H1 (cell line): ENCODE data around the gene CNOT1. TPM values are rescaled to one million over a fixed set of nuclear protein-coding genes. Genes with fewer than 3 reads are reported as not detected.
A peak's percentile ranks its signal among the peaks of the same experiment; 100 is the strongest.

Experiments
- CTCF ChIA-PET: fragments of 300-600 bp; sonication (Branson Sonifier 250); formaldehyde crosslinking; loops from one replicate; lab custom pipeline; 2021; ENCODE audit not compliant: partially characterized antibody; lab: Charles Lee
- POLR2A ChIA-PET: fragments of 300-600 bp; sonication (Branson Sonifier 250); formaldehyde crosslinking; loops from one replicate; lab custom pipeline; 2021; ENCODE audit warnings: inconsistent platforms; ENCODE audit not compliant: partially characterized antibody; lab: Charles Lee
- DNase-seq, 2 experiments: peaks; one replicate each; pipeline versions ENCODE4 v3.0.0 to v3.0.0-alpha.2; 2010 to 2022; ENCODE audit warnings: low spot score in 2 of 2, low read depth in 1 of 2, mixed read lengths in 1 of 2
- FAIRE-seq: peaks from 2 replicates; lab custom pipeline; 2011; peaks lifted over from hg19 to GRCh38; lab: Jason Lieb, UNC
- H2AFZ ChIP-seq: 2 replicates; pipeline ENCODE4 v1.8.1; 2012; ENCODE audit warnings: low read length, inconsistent platforms
- H2AK5ac ChIP-seq: 2 replicates; pipeline ENCODE4 v1.6.1; 2013; ENCODE audit warnings: low read depth, low read length
- H2BK120ac ChIP-seq: replicated peaks from 2 replicates; pipeline ENCODE3; 2013; ENCODE audit warnings: low read depth, low read length, inconsistent platforms
- H2BK12ac ChIP-seq: 2 replicates; pipeline ENCODE4 v1.6.1; 2013; ENCODE audit warnings: low read depth, low read length
- H2BK15ac ChIP-seq: 2 replicates; pipeline ENCODE4 v1.6.1; 2013; ENCODE audit warnings: low read length
- H2BK20ac ChIP-seq: 2 replicates; pipeline ENCODE4 v1.6.1; 2013; ENCODE audit warnings: low read length
- H2BK5ac ChIP-seq: 2 replicates; pipeline ENCODE4 v1.6.1; 2013; ENCODE audit warnings: low read depth, low read length
- H3K14ac ChIP-seq: 2 replicates; pipeline ENCODE4 v1.6.1; 2013; ENCODE audit warnings: inconsistent platforms; ENCODE audit not compliant: insufficient read length
- H3K18ac ChIP-seq: 2 replicates; pipeline ENCODE4 v1.6.1; 2013; ENCODE audit warnings: low read length; ENCODE audit errors: extremely low read depth
- H3K23ac ChIP-seq: 2 replicates; pipeline ENCODE4 v1.6.1; 2013; ENCODE audit warnings: inconsistent platforms; ENCODE audit not compliant: insufficient read length
- H3K23me2 ChIP-seq: 2 replicates; pipeline ENCODE4 v1.6.1; 2013; ENCODE audit warnings: low read depth, low read length
- H3K27ac ChIP-seq: 2 replicates; pipeline ENCODE4 v1.6.1; 2011; ENCODE audit warnings: low read depth, low read length, inconsistent platforms
- H3K27me3 ChIP-seq, 4 experiments: replicated peaks in 1 of 4; 1 replicate in 1 of 4; 2 replicates in 3 of 4; pipeline versions ENCODE4 v1.6.1 to v1.8.1; 2011 to 2013; ENCODE audit warnings: low read length in 3 of 4, mild to moderate bottlenecking in 3 of 4, inconsistent platforms in 2 of 4, mixed read lengths in 2 of 4, moderate library complexity in 1 of 4; ENCODE audit not compliant: control insufficient read depth in 3 of 4, insufficient read depth in 3 of 4; ENCODE audit errors: extremely low read depth in 1 of 4
- H3K36me3 ChIP-seq, 4 experiments: 2 replicates each; pipeline versions ENCODE4 v1.6.1 to v1.8.1; 2011 to 2013; ENCODE audit warnings: mild to moderate bottlenecking in 4 of 4, low read length in 3 of 4, moderate library complexity in 2 of 4, control low read depth in 1 of 4, inconsistent platforms in 1 of 4; ENCODE audit not compliant: insufficient read depth in 4 of 4, control insufficient read depth in 2 of 4
- H3K4ac ChIP-seq: replicated peaks from 2 replicates; pipeline ENCODE3; 2013; ENCODE audit warnings: low read length, low read depth, mixed read lengths, inconsistent platforms; ENCODE audit not compliant: insufficient read length
- H3K4me1 ChIP-seq, 4 experiments: replicated peaks in 1 of 4; 1 replicate in 1 of 4; 2 replicates in 3 of 4; pipeline versions ENCODE4 v1.6.1 to v1.8.1; 2011 to 2013; ENCODE audit warnings: low read length in 3 of 4, inconsistent platforms in 2 of 4, mixed read lengths in 1 of 4; ENCODE audit not compliant: insufficient read depth in 4 of 4, control insufficient read depth in 3 of 4
- H3K4me2 ChIP-seq, 2 experiments: 2 replicates each; pipeline versions ENCODE4 v1.6.1 to v1.8.1; 2011 to 2013; ENCODE audit warnings: low read depth in 2 of 2, low read length in 2 of 2, control low read depth in 1 of 2, inconsistent platforms in 1 of 2, mild to moderate bottlenecking in 1 of 2; ENCODE audit not compliant: insufficient read depth in 1 of 2
- H3K4me3 ChIP-seq, 4 experiments: fragments of 200-600, 300-600 bp in 1 of 4; sonication (generic), shearing (Covaris generic), sonication (Bioruptor Twin) in 1 of 4; 2 replicates each; pipeline versions ENCODE4 v1.5.1 to v1.8.1; 2011 to 2016; ENCODE audit warnings: low read length in 4 of 4, low read depth in 3 of 4, control low read depth in 2 of 4, inconsistent platforms in 2 of 4, mild to moderate bottlenecking in 2 of 4, mixed read lengths in 1 of 4, moderate library complexity in 1 of 4; ENCODE audit not compliant: insufficient read depth in 2 of 4; ENCODE audit errors: extremely low read depth in 1 of 4
- H3K56ac ChIP-seq: replicated peaks from 2 replicates; pipeline ENCODE3; 2013; ENCODE audit warnings: low read depth, mild to moderate bottlenecking, mixed read lengths, low read length, inconsistent platforms; ENCODE audit not compliant: insufficient read length
- H3K79me1 ChIP-seq: 2 replicates; pipeline ENCODE4 v1.6.1; 2013; ENCODE audit warnings: low read depth, low read length, control low read depth
- H3K79me2 ChIP-seq, 2 experiments: 2 replicates each; pipeline versions ENCODE4 v1.6.1 to v1.8.1; 2012 to 2013; ENCODE audit warnings: low read length in 2 of 2, mild to moderate bottlenecking in 2 of 2, inconsistent platforms in 1 of 2; ENCODE audit not compliant: insufficient read depth in 2 of 2, control insufficient read depth in 1 of 2
- H3K9ac ChIP-seq, 4 experiments: replicated peaks in 1 of 4; 1 replicate in 1 of 4; 2 replicates in 3 of 4; pipeline versions ENCODE4 v1.6.1 to v1.8.1; 2011 to 2013; ENCODE audit warnings: low read depth in 3 of 4, low read length in 3 of 4, control low read depth in 2 of 4, mild to moderate bottlenecking in 2 of 4, moderate library complexity in 2 of 4, inconsistent platforms in 1 of 4; ENCODE audit errors: extremely low read depth in 1 of 4
- H3K9me3 ChIP-seq, 2 experiments: 2 replicates each; pipeline versions ENCODE4 v1.6.1 to v1.8.1; 2012 to 2013; ENCODE audit warnings: mild to moderate bottlenecking in 2 of 2, moderate library complexity in 2 of 2, control low read depth in 1 of 2, inconsistent platforms in 1 of 2, low read depth in 1 of 2, low read length in 1 of 2, mixed read lengths in 1 of 2; ENCODE audit not compliant: insufficient read depth in 2 of 2
- H4K20me1 ChIP-seq, 2 experiments: replicated peaks in 1 of 2; 2 replicates each; pipeline versions ENCODE3 to v1.8.1; 2011 to 2013; ENCODE audit warnings: inconsistent platforms in 2 of 2, low read length in 2 of 2, mild to moderate bottlenecking in 1 of 2; ENCODE audit not compliant: insufficient read depth in 2 of 2, control insufficient read depth in 1 of 2
- H4K5ac ChIP-seq: 2 replicates; pipeline ENCODE4 v1.6.1; 2013; ENCODE audit warnings: low read length, low read depth, mixed read lengths, inconsistent platforms; ENCODE audit not compliant: insufficient read length
- H4K8ac ChIP-seq: 2 replicates; pipeline ENCODE4 v1.8.0; 2013; ENCODE audit warnings: mild to moderate bottlenecking, moderate library complexity, low read length, inconsistent platforms; ENCODE audit not compliant: insufficient read depth; ENCODE audit errors: extremely low read depth
- H4K91ac ChIP-seq: replicated peaks from 2 replicates; pipeline ENCODE3; 2013; ENCODE audit warnings: low read length, mixed read lengths, inconsistent platforms; ENCODE audit not compliant: insufficient read length
- E2F6 ChIP-seq: IDR thresholded peaks from 2 replicates; pipeline ENCODE4 v1.6.1; 2012; ENCODE audit warnings: inconsistent platforms
- FOSL1 ChIP-seq: IDR thresholded peaks from 2 replicates; pipeline ENCODE4 v1.6.1; 2011; ENCODE audit warnings: mild to moderate bottlenecking, low read depth, low read length, moderate library complexity; ENCODE audit not compliant: insufficient read depth
- POLR2AphosphoS5 ChIP-seq: IDR thresholded peaks from 2 replicates; pipeline ENCODE4 v1.6.1; 2011; ENCODE audit warnings: low read depth, low read length
- RAD21 ChIP-seq, 2 experiments: IDR thresholded peaks in 1 of 2; conservative IDR thresholded peaks in 1 of 2; 2 replicates each; pipeline ENCODE4 v1.6.1; 2011; ENCODE audit warnings: low read depth in 2 of 2, low read length in 2 of 2, improper control_type of control experiment in 1 of 2, inconsistent platforms in 1 of 2, mild to moderate bottlenecking in 1 of 2, moderate library complexity in 1 of 2
- SP1 ChIP-seq: IDR thresholded peaks from 2 replicates; pipeline ENCODE4 v1.6.1; 2011; ENCODE audit warnings: low read depth, low read length
- WGBS, 2 experiments: shearing (Covaris generic) in 1 of 2; methylation state at CpG; one replicate each; pipeline versions ENCODE4 v1.1.6 to v1.1.7; 2013 to 2015; ENCODE audit warnings: low lambda C conversion rate in 2 of 2, mixed read lengths in 2 of 2, inconsistent platforms in 1 of 2, low coverage in 1 of 2, missing lambda C conversion rate in 1 of 2; ENCODE audit not compliant: insufficient replicate concordance in 2 of 2, insufficient coverage in 1 of 2, insufficient read length in 1 of 2; ENCODE audit errors: extremely low coverage in 1 of 2, missing lambda C conversion rate in 1 of 2; 5-methylcytosine and 5-hydroxymethylcytosine counted together
- polyA plus RNA-seq, 7 experiments: library from polyadenylated mRNA; depleted of rRNA in 3 of 7; stranded (reverse) in 5 of 7; unstranded in 2 of 7; fragments of >200 nt in 5 of 7; fragments of 200-250 nt in 2 of 7; gene quantifications; 1 replicate in 5 of 7; 2 replicates in 1 of 7; 4 replicates in 1 of 7; pipeline versions ENCODE4 v1.2.1 to v1.2.3, GENCODE V29; 2011 to 2013; ENCODE audit warnings: missing spikeins in 2 of 7, mixed read lengths in 2 of 7
- total RNA-seq: library from RNA; stranded (reverse); fragmentation: NEBNext Ultra II Directional; extraction: Animal tissue kit (Norgen Biotek cat#: 25700); gene quantifications from 2 replicates; pipeline ENCODE4 v1.2.1, GENCODE V29; 2021

Gene CNOT1
- total and polyA plus RNA-seq, 2 of the 8 experiments (the other 6 are each of a cell fraction or from before 2014, with no cell fraction given) = 306 to 319 TPM

DNA sequence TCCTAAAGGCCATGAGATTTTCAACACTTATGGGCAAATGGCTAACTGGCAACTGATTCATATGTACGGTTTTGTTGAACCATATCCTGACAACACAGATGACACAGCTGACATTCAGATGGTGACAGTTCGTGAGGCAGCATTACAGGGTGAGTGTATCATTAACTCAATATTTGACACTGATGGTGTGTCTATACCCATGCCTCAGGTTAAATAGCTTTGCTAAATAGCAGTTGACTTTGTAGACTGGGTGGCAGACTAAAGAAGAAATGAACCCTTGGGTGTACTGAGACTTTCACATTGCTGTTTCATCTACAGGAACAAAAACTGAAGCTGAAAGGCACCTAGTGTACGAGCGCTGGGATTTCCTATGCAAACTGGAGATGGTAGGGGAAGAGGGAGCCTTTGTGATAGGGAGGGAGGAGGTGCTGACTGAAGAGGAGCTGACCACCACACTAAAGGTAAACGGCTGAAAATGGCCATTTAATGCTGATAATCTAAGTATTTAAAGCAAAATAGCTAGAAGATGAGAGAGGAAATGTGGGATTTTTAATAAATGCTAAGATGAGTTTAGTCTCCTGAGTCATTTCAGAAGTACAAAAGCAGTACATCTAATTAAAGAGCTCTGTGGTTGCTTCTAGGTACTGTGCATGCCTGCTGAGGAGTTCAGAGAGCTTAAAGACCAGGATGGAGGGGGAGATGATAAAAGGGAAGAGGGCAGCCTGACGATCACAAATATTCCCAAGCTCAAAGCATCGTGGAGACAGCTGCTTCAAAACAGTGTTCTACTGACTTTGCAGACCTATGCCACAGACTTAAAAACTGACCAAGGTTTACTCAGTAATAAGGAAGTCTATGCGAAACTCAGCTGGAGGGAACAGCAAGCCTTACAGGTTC lies 111.3 kb downstream of the CNOT1 start:
- no peak overlapping the region for H4K8ac ChIP-seq
- no peak overlapping the region for H4K5ac ChIP-seq
- H3K27me3 ChIP-seq = no peaks in the 10 kb centered on the region
- H3K79me1 ChIP-seq = no peaks in the 10 kb centered on the region; the same call in 1 of the 2 replicates
- H3K4ac ChIP-seq = no peak overlapping the region
- H3K18ac ChIP-seq = no peak overlapping the region
- H3K23ac ChIP-seq = no peak overlapping the region
- H3K27ac ChIP-seq = no peak overlapping the region
- H2BK120ac ChIP-seq = no peak overlapping the region
- CTCF ChIA-PET = interaction anchor here (0.6 to 2.0 kb wide), 9 partner anchors 11 to 182 kb away, joined by 3 to 8 read pairs (median 3); no protein-coding TSS in a partner anchor
- 88% methylated on average over 8 of the region's 8 CpGs; no CpG with 5 or more reads in 1 of the 2 experiments for WGBS, 2 experiments
- no peak overlapping the region for H2BK20ac ChIP-seq
- H3K23me2 ChIP-seq = no peaks in the 10 kb centered on the region; the same call in 1 of the 2 replicates
- H3K4me2 ChIP-seq = no peak overlapping the region
- H3K9me3 ChIP-seq = no peaks in the 10 kb centered on the region
- H2BK15ac ChIP-seq = no peak overlapping the region
- H3K4me1 ChIP-seq = peaks cover 4 to 11% (median 5%) of the 10 kb centered on the region in 4 experiments
- H3K36me3 ChIP-seq = peaks cover 30 to 72% (median 58%) of the 10 kb centered on the region in 4 experiments
- no peak overlapping the region for H2BK5ac ChIP-seq
- no peak overlapping the region for H3K4me3 ChIP-seq
- H4K20me1 ChIP-seq = peaks cover 9 to 21% of the 10 kb centered on the region in 2 experiments
- no peak for DNase-seq
- H3K9ac ChIP-seq = no peak overlapping the region
- FAIRE-seq = no peak
- no peak overlapping the region for H2AK5ac ChIP-seq
- no peak overlapping the region for H2BK12ac ChIP-seq
- H3K79me2 ChIP-seq = peaks cover 0 to 24% of the 10 kb centered on the region in 2 experiments; a peak in 2 of 4 replicates
- no peak for TF ChIP-seq SP1
- TF ChIP-seq FOSL1 = no peak
- no peak for TF ChIP-seq E2F6
- TF ChIP-seq RAD21 (IDR thresholded peaks at IDR 0.05 in 1 of 2, conservative IDR thresholded peaks at IDR 0.05 in 1 of 2; ENCODE audit: low read depth in 2 of 2, low read length in 2 of 2) = no peak
- TF ChIP-seq POLR2AphosphoS5 = peak; percentile 58
- TF ChIP-seq, all 59 proteins: peak for 1
- no peak overlapping the region for H2AFZ ChIP-seq
- POLR2A ChIA-PET = interaction anchor here (0.7 to 2.1 kb wide), 12 partner anchors 9 to 248 kb away, joined by 3 to 8 read pairs (median 3); no protein-coding TSS in a partner anchor
- no peak overlapping the region for H4K91ac ChIP-seq
- no peak overlapping the region for H3K14ac ChIP-seq
- H3K56ac ChIP-seq = no peak overlapping the region
